ENCODE data around the gene SAP130.
A peak's percentile ranks its signal among the peaks of the same experiment; 100 is the strongest.

Gene SAP130

DNA sequence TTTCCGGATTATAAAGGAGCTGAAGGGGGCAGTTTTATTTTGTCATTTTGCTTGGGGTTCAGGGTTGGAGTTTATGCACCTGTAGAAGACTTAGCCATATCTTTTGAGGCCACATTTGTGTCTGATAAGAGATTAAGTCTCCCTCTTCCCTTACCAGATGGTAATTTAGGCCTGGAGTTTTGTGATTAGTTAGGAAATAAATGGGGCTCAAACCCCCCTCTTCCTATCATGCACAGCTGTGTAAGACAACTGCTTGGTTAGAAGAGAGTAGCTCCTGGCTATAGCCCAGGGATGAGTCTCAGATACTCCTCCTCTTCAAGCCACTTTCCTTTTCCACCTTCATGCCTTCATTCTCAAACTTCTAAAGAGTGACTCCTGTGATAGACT, 802 bp upstream of the SAP130 start:
- DNase-seq (ENCODE audit: low spot score), result no peak
- TF ChIP-seq, protein P1, sequence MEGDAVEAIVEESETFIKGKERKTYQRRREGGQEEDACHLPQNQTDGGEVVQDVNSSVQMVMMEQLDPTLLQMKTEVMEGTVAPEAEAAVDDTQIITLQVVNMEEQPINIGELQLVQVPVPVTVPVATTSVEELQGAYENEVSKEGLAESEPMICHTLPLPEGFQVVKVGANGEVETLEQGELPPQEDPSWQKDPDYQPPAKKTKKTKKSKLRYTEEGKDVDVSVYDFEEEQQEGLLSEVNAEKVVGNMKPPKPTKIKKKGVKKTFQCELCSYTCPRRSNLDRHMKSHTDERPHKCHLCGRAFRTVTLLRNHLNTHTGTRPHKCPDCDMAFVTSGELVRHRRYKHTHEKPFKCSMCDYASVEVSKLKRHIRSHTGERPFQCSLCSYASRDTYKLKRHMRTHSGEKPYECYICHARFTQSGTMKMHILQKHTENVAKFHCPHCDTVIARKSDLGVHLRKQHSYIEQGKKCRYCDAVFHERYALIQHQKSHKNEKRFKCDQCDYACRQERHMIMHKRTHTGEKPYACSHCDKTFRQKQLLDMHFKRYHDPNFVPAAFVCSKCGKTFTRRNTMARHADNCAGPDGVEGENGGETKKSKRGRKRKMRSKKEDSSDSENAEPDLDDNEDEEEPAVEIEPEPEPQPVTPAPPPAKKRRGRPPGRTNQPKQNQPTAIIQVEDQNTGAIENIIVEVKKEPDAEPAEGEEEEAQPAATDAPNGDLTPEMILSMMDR (IDR thresholded peaks at IDR 0.05; ENCODE audit: extremely low read depth, insufficient read depth, missing control alignments), result no peak

DNA sequence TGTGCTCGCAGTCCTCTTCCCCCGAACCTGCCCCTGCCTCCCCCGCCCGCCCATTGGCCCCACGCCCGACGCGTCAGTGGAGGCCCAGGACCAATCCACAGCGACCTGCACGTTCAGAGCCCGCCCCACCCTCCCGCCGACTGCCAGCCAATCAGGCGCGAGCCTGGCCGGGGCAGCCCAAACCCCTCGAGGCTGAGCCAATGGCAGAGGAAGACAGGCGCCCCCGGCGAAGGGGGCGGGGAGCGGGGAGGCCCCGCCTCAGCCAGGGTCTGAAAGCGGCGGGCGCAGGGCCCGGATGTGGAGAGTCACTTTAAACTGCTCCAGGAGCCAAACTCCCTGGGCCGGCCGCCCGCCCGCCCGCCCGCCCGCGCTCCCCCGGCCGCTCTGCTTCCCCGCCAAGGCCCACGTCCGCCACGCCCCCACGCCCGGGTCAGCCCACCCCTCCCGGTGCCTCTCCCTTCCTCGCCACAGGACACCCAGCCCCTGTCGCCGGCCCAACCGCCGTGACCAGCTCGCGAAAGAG, 520 bp downstream of the SAP130 start:
- in situ Hi-C loops (cut with MboI; ENCODE audit: low pct_unique_long_range_greater_than_20kb, low sequenced_read_pairs, unreplicated experiment), result no loop called here
- TF ChIP-seq, protein P1 (IDR thresholded peaks at IDR 0.05; ENCODE audit: extremely low read depth, insufficient read depth, missing control alignments), result no peak
- peak; percentile 99 for DNase-seq (ENCODE audit: low spot score)

More for the DNA sequence above, 802 bp upstream of the SAP130 start:
- in situ Hi-C loops (cut with MboI; ENCODE audit: low pct_unique_long_range_greater_than_20kb, low sequenced_read_pairs, unreplicated experiment), result no loop called here

DNA sequence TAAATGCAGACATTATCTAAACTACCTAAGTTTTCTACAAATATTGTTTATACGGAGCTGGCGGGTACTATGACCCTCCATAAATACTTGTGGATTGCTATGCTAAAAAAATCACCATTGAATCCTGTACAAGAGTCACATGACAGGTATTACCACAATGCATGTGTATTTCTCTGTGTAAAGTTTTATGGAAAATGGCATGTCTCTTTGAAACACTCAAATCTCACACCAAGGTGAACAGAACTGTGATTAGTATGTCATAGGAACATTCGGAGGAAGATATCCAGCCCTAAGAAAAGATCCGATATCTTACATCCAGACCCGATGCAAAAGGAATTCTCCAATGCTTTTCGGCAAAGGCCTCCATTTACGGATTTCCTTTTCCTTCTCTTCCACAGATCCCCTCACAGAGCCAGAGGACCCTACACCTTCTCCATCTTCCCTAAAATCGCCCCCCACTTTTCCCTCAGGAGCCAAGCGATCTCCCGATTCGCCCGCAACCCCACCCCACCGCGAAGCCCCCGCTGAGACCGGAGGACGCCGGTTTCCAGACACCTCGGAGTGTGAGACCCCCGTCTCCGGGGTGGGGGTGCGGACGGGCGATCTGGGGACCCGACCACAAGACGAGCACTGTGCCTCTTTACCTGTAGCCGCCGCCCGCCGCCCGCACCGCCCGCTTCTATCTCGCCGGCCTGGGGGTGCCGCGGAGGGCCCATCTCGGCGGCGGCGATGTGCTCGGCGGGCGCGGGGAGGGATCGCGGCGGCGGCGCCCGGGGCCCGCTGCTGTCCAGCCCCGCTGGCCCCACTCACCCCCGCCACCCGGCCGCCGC, 1.2 kb downstream of the SAP130 start:
- no peak for DNase-seq (ENCODE audit: low spot score)
- in situ Hi-C loops (cut with MboI; ENCODE audit: low pct_unique_long_range_greater_than_20kb, low sequenced_read_pairs, unreplicated experiment), result no loop called here
- TF ChIP-seq, protein P1 (IDR thresholded peaks at IDR 0.05; ENCODE audit: extremely low read depth, insufficient read depth, missing control alignments), result no peak

DNA sequence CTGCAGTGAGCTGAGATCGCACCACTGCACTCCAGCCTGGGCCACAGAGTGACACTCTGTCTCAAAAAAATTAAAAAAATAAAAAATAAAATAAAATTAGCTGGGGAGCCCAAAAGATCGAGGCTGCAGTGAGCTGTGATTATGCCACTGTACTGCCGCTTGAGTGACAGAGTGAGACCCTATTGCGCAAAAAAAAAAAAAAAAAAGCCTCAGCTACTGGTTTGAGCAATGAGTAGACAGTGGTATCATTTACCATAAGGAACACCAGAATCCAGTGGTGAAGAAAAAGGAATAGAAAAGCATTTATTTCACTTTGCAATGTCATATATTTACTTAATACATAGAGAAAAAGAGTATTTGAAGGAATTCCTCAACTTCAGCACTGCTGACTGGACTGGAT, 3.0 kb downstream of the SAP130 start:
- DNase-seq (ENCODE audit: low spot score), result no peak
- in situ Hi-C loops (cut with MboI; ENCODE audit: low pct_unique_long_range_greater_than_20kb, low sequenced_read_pairs, unreplicated experiment), result no loop called here
- TF ChIP-seq, protein P1 (IDR thresholded peaks at IDR 0.05; ENCODE audit: extremely low read depth, insufficient read depth, missing control alignments), result no peak

DNA sequence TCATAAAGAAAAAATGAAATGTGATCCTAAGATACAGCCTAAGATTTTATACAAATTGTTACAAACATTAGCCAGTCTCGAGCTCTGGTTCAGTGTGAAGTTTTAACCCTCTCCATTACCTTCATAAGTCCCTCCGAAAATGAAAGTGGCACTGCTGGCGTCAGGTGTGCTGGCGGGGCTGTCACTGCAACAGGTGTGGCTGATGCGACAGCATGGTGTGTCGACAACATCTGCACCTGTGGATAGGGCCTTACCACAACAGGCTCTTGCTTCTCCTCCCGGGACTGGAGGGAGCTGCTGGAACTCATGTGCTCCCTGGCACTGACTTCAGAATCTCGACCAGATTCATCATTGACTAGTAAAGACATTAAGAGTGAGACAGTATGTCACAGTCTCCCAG, 10.3 kb downstream of the SAP130 start:
- in situ Hi-C loops (cut with MboI; ENCODE audit: low pct_unique_long_range_greater_than_20kb, low sequenced_read_pairs, unreplicated experiment), result no loop called here
- TF ChIP-seq, protein P1 (IDR thresholded peaks at IDR 0.05; ENCODE audit: extremely low read depth, insufficient read depth, missing control alignments), result no peak
- no peak for DNase-seq (ENCODE audit: low spot score)

DNA sequence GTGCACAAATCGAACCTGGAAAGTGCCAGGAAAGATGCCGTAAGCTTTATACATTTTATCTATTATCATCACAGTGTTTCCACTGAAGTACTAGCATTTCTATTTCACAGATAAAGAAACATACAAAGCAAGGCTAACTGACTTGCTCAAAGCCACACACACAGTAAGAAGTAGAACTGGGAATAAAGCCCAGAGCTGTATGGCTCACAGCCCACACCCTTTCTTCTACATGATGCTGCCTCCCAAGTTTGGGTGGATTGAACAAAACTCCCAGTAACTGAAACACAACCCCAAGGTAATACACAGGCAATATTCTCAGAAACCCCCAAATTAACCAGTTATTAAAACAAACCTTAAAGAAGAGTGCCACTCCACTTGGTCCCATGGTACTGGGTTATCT, 11.2 kb downstream of the SAP130 start:
- in situ Hi-C loops (cut with MboI; ENCODE audit: low pct_unique_long_range_greater_than_20kb, low sequenced_read_pairs, unreplicated experiment), result no loop called here
- DNase-seq (ENCODE audit: low spot score), result no peak
- TF ChIP-seq, protein P1 (IDR thresholded peaks at IDR 0.05; ENCODE audit: extremely low read depth, insufficient read depth, missing control alignments), result no peak
